OCI-LY3 (cell line): Measurements from ENCODE around the gene CHD5.

Source experiments
- H2AFZ ChIP-seq: fragments of 200-600, 300-600 bp; shearing (Covaris generic); 2 replicates; pipeline ENCODE4 v1.6.0; 2014; ENCODE audit warnings: antibody characterized with exemption, low read depth, low read length
- H3K27ac ChIP-seq: fragments of 200-600, 300-600 bp; sonication (generic); 2 replicates; pipeline ENCODE4 v1.5.1; 2014; ENCODE audit warnings: mild to moderate bottlenecking, low read length, moderate library complexity, mixed read lengths
- H3K27me3 ChIP-seq: fragments of 200-600, 300-600 bp; sonication (generic); 2 replicates; pipeline ENCODE4 v1.6.1; 2014; ENCODE audit warnings: low read depth, low read length, mixed read lengths
- H3K36me3 ChIP-seq: fragments of 200-600, 300-600 bp; sonication (generic); replicated peaks from 2 replicates; pipeline ENCODE3; 2014; ENCODE audit warnings: low read depth, low read length, mixed read lengths
- H3K4me1 ChIP-seq: fragments of 300-600, 200-600 bp; sonication (generic); 2 replicates; pipeline ENCODE4 v1.6.1; 2014; ENCODE audit warnings: low read length, mixed read lengths
- H3K4me2 ChIP-seq: fragments of 200-600, 300-600 bp; sonication (generic); 2 replicates; pipeline ENCODE4 v1.6.1; 2014; ENCODE audit warnings: low read length, mixed read lengths
- H3K4me3 ChIP-seq: fragments of 300-600, 200-600 bp; sonication (generic); 2 replicates; pipeline ENCODE4 v1.5.1; 2014; ENCODE audit warnings: antibody characterized with exemption, mild to moderate bottlenecking, low read length, moderate library complexity
- H3K79me2 ChIP-seq: fragments of 300-600, 200-600 bp; shearing (Covaris generic); 2 replicates; pipeline ENCODE4 v1.6.1; 2014; ENCODE audit warnings: mild to moderate bottlenecking, low read length, mixed read lengths
- H3K9ac ChIP-seq: fragments of 300-600, 200-600 bp; shearing (Covaris generic); 2 replicates; pipeline ENCODE4 v1.6.0; 2014; ENCODE audit warnings: mild to moderate bottlenecking, low read length, moderate library complexity
- H3K9me3 ChIP-seq: fragments of 200-600, 300-600 bp; shearing (Covaris generic); 2 replicates; pipeline ENCODE4 v1.6.1; 2014; ENCODE audit warnings: low read length, mixed read lengths; ENCODE audit not compliant: insufficient read depth
- H4K20me1 ChIP-seq: fragments of 200-600, 300-600 bp; sonication (generic); 2 replicates; pipeline ENCODE4 v1.6.1; 2016; ENCODE audit warnings: low read length, mixed read lengths; ENCODE audit not compliant: insufficient read depth
- CTCF ChIP-seq: fragments of 200-600, 300-600 bp; sonication (generic); IDR thresholded peaks from 2 replicates; pipeline ENCODE4 v1.5.1; 2014; ENCODE audit warnings: antibody characterized with exemption, low read length, low read depth
- EZH2phosphoT487 ChIP-seq: fragments of 200-600 bp; shearing (Covaris generic); IDR thresholded peaks from 2 replicates; pipeline ENCODE4 v1.6.1; 2018; ENCODE audit warnings: antibody characterized with exemption, mixed run types, low read depth

Gene CHD5

GRCh38 chr1:6100861-6101783 is 79.0 kb downstream of the CHD5 start:
- H3K9me3 ChIP-seq, result no peaks in the 10 kb centered on the region
- H3K9ac ChIP-seq, result no peak overlapping the region
- no peak overlapping the region for H3K27ac ChIP-seq
- no peak overlapping the region for H3K4me2 ChIP-seq
- H3K36me3 ChIP-seq, result no peaks in the 10 kb centered on the region
- no peaks in the 10 kb centered on the region for H4K20me1 ChIP-seq
- no peak overlapping the region for H3K4me3 ChIP-seq
- no peak overlapping the region for H2AFZ ChIP-seq
- H3K79me2 ChIP-seq, result no peaks in the 10 kb centered on the region
- TF ChIP-seq EZH2phosphoT487, result no peak
- no peak for TF ChIP-seq CTCF
- H3K4me1 ChIP-seq, result no peaks in the 10 kb centered on the region
- no peaks in the 10 kb centered on the region for H3K27me3 ChIP-seq

GRCh38 chr1:6099787-6100765 is 80.0 kb downstream of the CHD5 start:
- no peak overlapping the region for H3K9ac ChIP-seq
- TF ChIP-seq CTCF (no peak), EZH2phosphoT487 (no peak)
- no peaks in the 10 kb centered on the region for H4K20me1 ChIP-seq
- no peaks in the 10 kb centered on the region for H3K27me3 ChIP-seq
- H3K79me2 ChIP-seq, result no peaks in the 10 kb centered on the region
- no peaks in the 10 kb centered on the region for H3K4me1 ChIP-seq
- H3K27ac ChIP-seq, result no peak overlapping the region
- H3K9me3 ChIP-seq, result no peaks in the 10 kb centered on the region
- H2AFZ ChIP-seq, result no peak overlapping the region
- no peaks in the 10 kb centered on the region for H3K36me3 ChIP-seq
- H3K4me3 ChIP-seq, result no peak overlapping the region
- H3K4me2 ChIP-seq, result no peak overlapping the region

GRCh38 chr1:6099297-6099696 is 80.8 kb downstream of the CHD5 start:
- H3K27ac ChIP-seq, result no peak overlapping the region
- H3K27me3 ChIP-seq, result no peaks in the 10 kb centered on the region
- H3K4me1 ChIP-seq, result no peaks in the 10 kb centered on the region
- H3K79me2 ChIP-seq, result no peaks in the 10 kb centered on the region
- TF ChIP-seq EZH2phosphoT487 (no peak), CTCF (no peak)
- H4K20me1 ChIP-seq, result no peaks in the 10 kb centered on the region
- no peak overlapping the region for H3K4me2 ChIP-seq
- no peak overlapping the region for H3K4me3 ChIP-seq
- no peak overlapping the region for H2AFZ ChIP-seq
- no peaks in the 10 kb centered on the region for H3K36me3 ChIP-seq
- no peaks in the 10 kb centered on the region for H3K9me3 ChIP-seq
- no peak overlapping the region for H3K9ac ChIP-seq
